HepG2 (cell line): ENCODE measurements around the gene FITM1. TPM values are rescaled to one million over a fixed set of nuclear protein-coding genes. Genes with fewer than 3 reads are reported as not detected.
A peak's percentile ranks its signal among the peaks of the same experiment; 100 is the strongest.

Experiments
- AHR ChIP-seq: IDR thresholded peaks from 2 replicates; pipeline ENCODE4 v1.6.1; 2018; ENCODE audit warnings: missing genetic modification reagents, missing compliant biosample characterization
- FIP1L1 ChIP-seq: fragments of 200-400 bp; formaldehyde crosslinking; IDR thresholded peaks from 2 replicates; pipeline ENCODE4 v1.6.1; 2018; ENCODE audit warnings: low read depth, mild to moderate bottlenecking, low read length, moderate library complexity, borderline replicate concordance; ENCODE audit not compliant: insufficient read depth
- FOXJ3 ChIP-seq: sonication (generic); formaldehyde crosslinking; IDR thresholded peaks from 2 replicates; pipeline ENCODE4 v1.4.0; 2020; ENCODE audit warnings: missing genetic modification reagents, mild to moderate bottlenecking, borderline replicate concordance
- FOXO1 ChIP-seq: sonication (generic); formaldehyde crosslinking; IDR thresholded peaks from 2 replicates; pipeline ENCODE4 v1.4.0; 2020; ENCODE audit warnings: missing genetic modification reagents
- HDAC1 ChIP-seq: sonication (generic); formaldehyde crosslinking; IDR thresholded peaks from 2 replicates; pipeline ENCODE4 v1.5.1; 2020; ENCODE audit warnings: mild to moderate bottlenecking, missing genetic modification reagents
- HMG20B ChIP-seq: conservative IDR thresholded peaks from 2 replicates; pipeline ENCODE4 v1.6.1; 2016; ENCODE audit warnings: missing genetic modification reagents, missing compliant biosample characterization
- HNRNPH1 ChIP-seq: fragments of 200-400 bp; formaldehyde crosslinking; optimal IDR thresholded peaks from 2 replicates; pipeline ENCODE3; 2017; ENCODE audit warnings: mild to moderate bottlenecking, low read depth, low read length
- HNRNPL ChIP-seq: fragments of 200-400 bp; formaldehyde crosslinking; IDR thresholded peaks from 2 replicates; pipeline ENCODE4 v1.6.1; 2017; ENCODE audit warnings: mild to moderate bottlenecking, low read depth, low read length
- HNRNPLL ChIP-seq: fragments of 200-400 bp; formaldehyde crosslinking; IDR thresholded peaks from 2 replicates; pipeline ENCODE4 v1.6.1; 2017; ENCODE audit warnings: mild to moderate bottlenecking, low read depth, low read length; ENCODE audit not compliant: poor library complexity, severe bottlenecking
- HNRNPUL1 ChIP-seq: fragments of 200-400 bp; formaldehyde crosslinking; IDR thresholded peaks from 2 replicates; pipeline ENCODE4 v1.6.1; 2017; ENCODE audit warnings: low read depth, mild to moderate bottlenecking, low read length, moderate library complexity
- MXD1 ChIP-seq: sonication (generic); formaldehyde crosslinking; IDR thresholded peaks from 2 replicates; pipeline ENCODE4 v1.4.0; 2020; ENCODE audit warnings: mild to moderate bottlenecking, missing genetic modification reagents
- PAX8 ChIP-seq: sonication (generic); formaldehyde crosslinking; IDR thresholded peaks from 2 replicates; pipeline ENCODE4 v1.8.0; 2022; ENCODE audit warnings: mild to moderate bottlenecking, missing genetic modification reagents, borderline replicate concordance
- SPEN ChIP-seq: sonication (generic); formaldehyde crosslinking; IDR thresholded peaks from 2 replicates; pipeline ENCODE4 v1.5.1; 2020; ENCODE audit warnings: low read depth, mild to moderate bottlenecking, missing genetic modification reagents
- TEF ChIP-seq: sonication (generic); formaldehyde crosslinking; IDR thresholded peaks from 2 replicates; pipeline ENCODE4 v1.5.0; 2020; ENCODE audit warnings: missing genetic modification reagents
- TERF1 ChIP-seq: sonication (generic); formaldehyde crosslinking; IDR thresholded peaks from 2 replicates; pipeline ENCODE4 v1.8.0; 2022; ENCODE audit warnings: mild to moderate bottlenecking, missing genetic modification reagents, moderate library complexity
- TOE1 ChIP-seq: sonication (generic); formaldehyde crosslinking; IDR thresholded peaks from 2 replicates; pipeline ENCODE4 v1.4.0; 2020; ENCODE audit warnings: mild to moderate bottlenecking, missing genetic modification reagents
- ZBTB37 ChIP-seq: sonication (generic); formaldehyde crosslinking; IDR thresholded peaks from 2 replicates; pipeline ENCODE4 v1.4.0; 2020; ENCODE audit warnings: mild to moderate bottlenecking, missing genetic modification reagents
- ZFP36L2 ChIP-seq: sonication (generic); formaldehyde crosslinking; IDR thresholded peaks from 2 replicates; pipeline ENCODE4 v1.4.0; 2020; ENCODE audit warnings: missing genetic modification reagents
- ZNF224 ChIP-seq: sonication (generic); formaldehyde crosslinking; IDR thresholded peaks from 2 replicates; pipeline ENCODE4 v1.5.0; 2020; ENCODE audit warnings: mild to moderate bottlenecking, missing genetic modification reagents
- ZNF280B ChIP-seq: sonication (generic); formaldehyde crosslinking; IDR thresholded peaks from 2 replicates; pipeline ENCODE4 v1.5.0; 2020; ENCODE audit warnings: missing genetic modification reagents, mild to moderate bottlenecking, borderline replicate concordance
- ZNF800 ChIP-seq: sonication (generic); formaldehyde crosslinking; IDR thresholded peaks from 2 replicates; pipeline ENCODE4 v1.4.0; 2020; ENCODE audit warnings: missing genetic modification reagents
- polyA plus RNA-seq, 8 experiments: library from polyadenylated mRNA; depleted of rRNA in 3 of 8; stranded (reverse) in 7 of 8; unstranded in 1 of 8; fragments of >200 nt; fragmentation: Illumina TruSeq in 4 of 8; extraction: Trizol in 4 of 8; gene quantifications; 2 replicates each; pipeline versions ENCODE4 v1.2.1 to v1.2.3, GENCODE V29; 2011 to 2016; ENCODE audit warnings: low read depth in 4 of 8, missing spikeins in 1 of 8, mixed read lengths in 1 of 8; ENCODE audit not compliant: insufficient read depth in 1 of 8
- total RNA-seq, 5 experiments: library from RNA; depleted of rRNA; stranded (reverse); fragments of >200 nt; fragmentation: Illumina TruSeq; extraction: Trizol; gene quantifications; 2 replicates each; pipeline ENCODE4 v1.2.3, GENCODE V29; 2016; ENCODE audit warnings: low read depth in 1 of 5

FITM1 gene
- total and polyA plus RNA-seq, 2 of the 13 experiments (the other 11 are each of a cell fraction or from before 2014, with no cell fraction given), result 2.7 to 5.8 TPM

GRCh38 chr14:24080888-24081738 lies 49.3 kb upstream of the FITM1 start (continued):
- TF ChIP-seq HNRNPLL (peak; percentile 72), HNRNPL (0 out of 2 replicates have a peak, but pooled peaks have one; percentile 65), ZNF800 (CRISPR knock-in tag) (peak; percentile 97), TERF1 (CRISPR knock-in tag) (no peak), TEF (CRISPR knock-in tag) (no peak; the same call in 1 of the 2 replicates), FIP1L1 (no peak), FOXO1 (peak; percentile 36; the same call in 1 of the 2 replicates), AHR (peak; percentile 89; the same call in 1 of the 2 replicates), SPEN (CRISPR knock-in tag) (peak; percentile 72), ZNF224 (peak; percentile 80; the same call in 1 of the 2 replicates), HNRNPUL1 (no peak), HMG20B (CRISPR knock-in tag) (peak; percentile 59), ZFP36L2 (CRISPR knock-in tag) (no peak), FOXJ3 (CRISPR knock-in tag) (no peak), HNRNPH1 (no peak), PAX8 (CRISPR knock-in tag) (0 out of 2 replicates have a peak, but pooled peaks have one; percentile 71), ZNF280B (CRISPR knock-in tag) (peak; percentile 54; the same call in 1 of the 2 replicates), MXD1 (peak; percentile 45; the same call in 1 of the 2 replicates), ZBTB37 (CRISPR knock-in tag) (no peak; the same call in 1 of the 2 replicates), HDAC1 (no peak), TOE1 (CRISPR knock-in tag) (no peak)
